NCI-H82 (cell line): ENCODE results near the gene KIF4A.
A peak's percentile ranks its signal among the peaks of the same experiment; 100 is the strongest.
"Not testable (repeated sequence)": the region's sequence is repeated elsewhere in the genome, so short reads cannot be mapped to it uniquely, and the experiment has no call there.

Source experiments
- DNase-seq: peaks from one replicate; lab custom pipeline; 2025; lab: John Stamatoyannopoulos, UW

The KIF4A gene, protein sequence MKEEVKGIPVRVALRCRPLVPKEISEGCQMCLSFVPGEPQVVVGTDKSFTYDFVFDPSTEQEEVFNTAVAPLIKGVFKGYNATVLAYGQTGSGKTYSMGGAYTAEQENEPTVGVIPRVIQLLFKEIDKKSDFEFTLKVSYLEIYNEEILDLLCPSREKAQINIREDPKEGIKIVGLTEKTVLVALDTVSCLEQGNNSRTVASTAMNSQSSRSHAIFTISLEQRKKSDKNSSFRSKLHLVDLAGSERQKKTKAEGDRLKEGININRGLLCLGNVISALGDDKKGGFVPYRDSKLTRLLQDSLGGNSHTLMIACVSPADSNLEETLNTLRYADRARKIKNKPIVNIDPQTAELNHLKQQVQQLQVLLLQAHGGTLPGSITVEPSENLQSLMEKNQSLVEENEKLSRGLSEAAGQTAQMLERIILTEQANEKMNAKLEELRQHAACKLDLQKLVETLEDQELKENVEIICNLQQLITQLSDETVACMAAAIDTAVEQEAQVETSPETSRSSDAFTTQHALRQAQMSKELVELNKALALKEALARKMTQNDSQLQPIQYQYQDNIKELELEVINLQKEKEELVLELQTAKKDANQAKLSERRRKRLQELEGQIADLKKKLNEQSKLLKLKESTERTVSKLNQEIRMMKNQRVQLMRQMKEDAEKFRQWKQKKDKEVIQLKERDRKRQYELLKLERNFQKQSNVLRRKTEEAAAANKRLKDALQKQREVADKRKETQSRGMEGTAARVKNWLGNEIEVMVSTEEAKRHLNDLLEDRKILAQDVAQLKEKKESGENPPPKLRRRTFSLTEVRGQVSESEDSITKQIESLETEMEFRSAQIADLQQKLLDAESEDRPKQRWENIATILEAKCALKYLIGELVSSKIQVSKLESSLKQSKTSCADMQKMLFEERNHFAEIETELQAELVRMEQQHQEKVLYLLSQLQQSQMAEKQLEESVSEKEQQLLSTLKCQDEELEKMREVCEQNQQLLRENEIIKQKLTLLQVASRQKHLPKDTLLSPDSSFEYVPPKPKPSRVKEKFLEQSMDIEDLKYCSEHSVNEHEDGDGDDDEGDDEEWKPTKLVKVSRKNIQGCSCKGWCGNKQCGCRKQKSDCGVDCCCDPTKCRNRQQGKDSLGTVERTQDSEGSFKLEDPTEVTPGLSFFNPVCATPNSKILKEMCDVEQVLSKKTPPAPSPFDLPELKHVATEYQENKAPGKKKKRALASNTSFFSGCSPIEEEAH

DNA sequence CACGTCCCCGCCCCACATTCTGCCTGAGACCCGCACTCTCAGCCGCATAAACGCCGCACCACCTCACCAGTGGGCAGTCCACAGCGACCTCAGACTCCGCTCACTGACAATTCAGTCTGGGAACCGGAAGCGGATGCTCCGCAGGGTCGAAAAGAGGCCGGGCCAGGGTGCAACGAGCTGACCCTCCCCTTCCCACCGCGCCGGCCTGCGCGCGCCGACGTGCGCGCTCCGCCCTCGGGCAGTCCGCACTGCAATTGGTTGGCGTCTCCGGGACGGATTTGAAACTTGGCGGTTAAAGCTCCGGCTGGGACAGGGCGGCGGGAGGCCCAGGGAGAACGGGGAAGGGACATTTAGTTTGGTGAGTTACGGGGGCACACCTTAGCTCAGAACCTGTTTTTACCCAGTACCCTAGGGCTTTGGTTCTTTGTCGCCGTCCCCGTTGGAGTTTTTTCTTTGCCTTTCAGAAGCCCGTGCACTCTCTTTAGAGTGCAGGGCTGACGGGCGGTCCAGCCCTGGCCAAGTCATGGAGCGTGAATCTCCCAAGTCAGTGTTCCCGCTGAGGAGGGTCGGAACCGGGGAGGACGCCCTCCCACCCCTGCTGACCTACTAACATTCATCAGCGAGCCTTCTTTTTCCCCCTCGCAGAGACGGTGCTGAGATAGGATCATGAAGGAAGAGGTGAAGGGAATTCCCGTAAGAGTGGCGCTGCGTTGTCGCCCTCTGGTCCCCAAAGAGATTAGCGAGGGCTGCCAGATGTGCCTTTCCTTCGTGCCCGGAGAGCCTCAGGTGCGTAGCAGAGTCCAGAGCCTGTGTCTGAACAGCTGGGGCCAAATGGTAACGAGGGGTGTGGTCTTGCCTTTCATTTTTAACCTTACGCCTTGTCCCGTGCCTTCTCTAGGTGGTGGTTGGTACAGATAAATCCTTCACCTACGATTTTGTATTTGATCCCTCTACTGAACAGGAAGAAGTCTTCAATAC, at the start of gene KIF4A, which contains the start of gene PDZD11:
TSS of gene KIF4A (plus strand) at position 312 of the 978 bp plus-strand sequence. CDS start at position 667, 355 bp downstream.
TSS of gene PDZD11 (minus strand) at position 135 of the 978 bp plus-strand sequence. CDS start 586 bp downstream, outside the sequence.
- DNase-seq: peak; percentile 93

DNA sequence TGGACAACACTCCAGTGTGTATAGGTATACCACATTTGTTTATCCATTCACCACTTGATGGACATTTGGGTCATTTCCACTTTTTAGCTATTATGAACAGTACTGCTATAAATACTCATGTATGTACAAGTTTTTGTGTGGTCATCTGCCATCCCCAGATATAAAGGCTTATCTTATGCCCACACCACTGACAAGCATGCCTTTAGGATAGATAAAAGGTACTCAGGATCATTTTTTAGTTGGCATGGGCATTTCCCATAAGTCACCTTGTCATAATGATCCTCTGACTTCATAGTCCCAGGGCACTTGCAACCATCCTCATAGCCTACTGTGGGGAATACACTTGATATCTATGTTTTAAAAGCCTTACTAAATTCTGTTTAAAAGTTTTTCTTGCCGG, 49.2 kb upstream of the KIF4A start:
- DNase-seq: no peak

DNA sequence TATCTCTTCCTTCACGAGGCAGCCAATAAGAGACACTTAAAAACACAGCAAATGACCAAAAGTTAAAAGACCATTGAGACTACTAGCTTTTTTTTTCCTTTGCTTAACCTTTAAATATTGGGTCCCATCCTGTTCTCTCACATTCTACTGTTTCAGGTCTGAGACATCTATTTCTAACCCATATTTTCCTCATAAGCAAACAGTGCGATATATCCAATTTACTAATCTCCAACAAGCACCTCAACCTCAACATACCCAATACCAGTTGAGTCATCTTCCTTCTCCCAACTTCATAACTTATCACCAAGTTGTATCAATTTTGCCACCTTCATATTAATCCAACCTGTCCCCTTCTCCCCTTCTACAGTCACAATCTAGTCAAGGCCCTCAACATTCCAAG, 48.4 kb upstream of the KIF4A start:
- no peak for DNase-seq

DNA sequence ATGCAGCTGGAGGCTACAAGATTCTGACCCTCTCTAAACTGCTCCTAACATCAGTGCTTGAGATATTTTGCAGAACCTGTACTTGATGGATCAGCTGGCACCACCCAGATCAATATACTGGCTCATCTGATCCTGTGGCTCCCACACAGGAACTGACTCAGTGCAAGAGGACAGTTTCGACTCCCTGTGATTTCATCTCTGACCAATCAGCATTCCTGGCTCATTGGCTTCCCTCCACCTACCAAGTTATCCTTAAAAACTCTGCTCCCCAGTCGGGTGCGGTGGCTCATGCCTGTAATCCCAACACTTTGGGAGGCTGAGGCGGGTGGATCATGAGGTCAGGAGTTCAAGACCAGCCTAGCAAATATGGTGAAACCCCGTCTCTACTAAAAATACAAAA, 46.3 kb upstream of the KIF4A start:
- not testable (repeated sequence) for DNase-seq

DNA sequence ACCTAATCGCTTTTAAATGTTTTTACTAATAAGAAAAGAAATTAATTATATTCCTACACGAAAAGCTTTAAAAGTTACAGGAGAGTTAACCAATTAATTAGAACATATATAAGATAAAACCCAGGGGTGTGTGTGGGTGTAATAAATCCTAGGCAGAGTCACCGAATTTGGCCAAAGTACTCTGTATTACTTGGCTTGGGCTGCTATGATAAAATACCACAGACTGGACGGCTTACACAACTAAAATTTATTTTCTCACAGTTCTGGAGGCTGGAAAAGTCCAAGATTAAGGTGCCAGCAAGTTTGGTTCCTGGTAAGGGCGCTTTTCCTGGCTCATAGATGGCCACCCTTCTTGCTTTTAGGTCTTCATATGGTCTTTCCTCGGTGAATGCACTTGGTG, 45.0 kb upstream of the KIF4A start:
- no peak for DNase-seq

DNA sequence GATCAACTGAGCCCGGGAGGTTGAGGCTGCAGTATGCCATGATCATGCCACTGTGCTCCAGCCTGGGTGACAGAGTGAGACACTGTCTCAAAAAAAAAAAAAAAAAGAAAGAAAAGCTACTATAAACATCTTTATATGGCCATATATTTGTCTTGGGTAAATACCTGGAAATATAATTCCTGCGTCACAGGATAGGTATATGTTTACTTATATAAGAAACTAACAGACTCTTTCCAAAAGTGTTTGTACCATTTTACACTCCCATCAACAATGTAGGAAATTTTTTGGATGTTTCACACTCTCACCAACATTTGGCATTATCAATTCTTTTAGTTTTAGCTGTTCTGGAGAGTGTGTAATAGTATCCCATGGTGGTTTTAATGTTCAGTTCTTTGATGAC, 42.7 kb upstream of the KIF4A start:
- no peak for DNase-seq

DNA sequence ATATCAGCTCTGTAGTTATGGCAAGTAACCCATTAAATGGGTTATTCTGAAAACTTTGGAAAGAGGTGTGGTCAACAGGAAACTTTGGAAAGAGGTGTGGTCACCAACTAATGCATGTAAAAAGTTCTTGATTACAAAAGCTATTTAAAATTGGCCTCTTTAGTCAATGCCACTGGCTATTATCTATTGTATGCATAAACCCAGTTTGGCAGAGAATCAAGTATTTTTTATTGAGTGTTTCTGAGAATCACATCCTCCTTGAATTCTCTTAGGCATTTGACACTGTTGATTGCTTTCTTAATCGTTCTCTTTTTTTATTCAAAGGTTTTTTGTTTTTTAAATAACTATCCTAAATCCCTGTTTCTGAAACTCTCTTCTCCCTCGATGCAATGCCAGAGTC, 37.4 kb upstream of the KIF4A start:
- no peak for DNase-seq

DNA sequence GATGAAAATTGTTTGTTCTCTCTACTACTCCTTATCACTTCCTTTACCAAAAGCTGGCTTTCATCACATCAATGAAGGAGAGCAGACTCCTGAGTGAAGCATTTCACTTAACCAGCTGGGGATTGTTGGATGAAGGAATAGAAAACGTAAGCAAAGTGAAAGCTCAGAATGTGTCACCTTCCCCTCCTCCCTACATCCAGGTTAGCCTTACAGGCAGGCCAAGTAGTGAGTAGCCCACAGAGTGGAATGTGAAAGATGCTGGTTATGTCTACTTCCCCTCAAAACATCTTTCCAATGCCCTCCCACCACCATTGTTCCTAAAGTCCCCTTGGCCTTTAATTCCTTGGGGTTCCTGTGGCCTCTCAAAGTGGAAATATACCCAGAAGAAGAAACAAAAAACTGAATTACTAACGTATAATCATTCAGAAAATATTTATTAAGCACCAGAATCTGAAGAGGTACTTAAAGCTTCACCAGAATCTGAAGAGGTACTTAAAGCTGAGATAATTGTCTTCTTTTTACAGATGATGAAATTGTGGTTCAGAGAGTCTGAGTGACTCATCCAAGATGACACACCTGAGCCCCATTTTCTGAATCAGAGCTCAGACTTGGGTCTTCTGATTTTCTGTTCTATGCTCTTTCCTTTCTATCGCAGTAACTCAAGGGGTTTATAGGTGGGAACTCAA, 36.4 kb upstream of the KIF4A start:
- no peak for DNase-seq

DNA sequence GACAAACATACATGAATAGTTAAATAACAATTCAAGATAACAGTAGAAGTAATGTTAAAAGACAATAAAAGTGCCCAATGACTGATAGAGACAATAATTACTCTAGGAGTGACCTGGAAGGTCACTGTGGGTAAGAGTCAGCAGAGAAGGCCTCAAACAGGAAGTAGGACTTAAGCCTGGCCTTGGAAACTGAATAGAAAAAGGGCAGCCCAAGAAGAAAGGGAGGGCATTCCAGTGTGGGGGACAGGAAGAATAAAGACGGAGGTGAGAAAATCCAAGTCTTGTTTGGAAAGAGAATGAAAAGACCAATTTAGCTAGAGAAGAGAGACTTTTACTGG, 35.9 kb upstream of the KIF4A start:
- no peak for DNase-seq

DNA sequence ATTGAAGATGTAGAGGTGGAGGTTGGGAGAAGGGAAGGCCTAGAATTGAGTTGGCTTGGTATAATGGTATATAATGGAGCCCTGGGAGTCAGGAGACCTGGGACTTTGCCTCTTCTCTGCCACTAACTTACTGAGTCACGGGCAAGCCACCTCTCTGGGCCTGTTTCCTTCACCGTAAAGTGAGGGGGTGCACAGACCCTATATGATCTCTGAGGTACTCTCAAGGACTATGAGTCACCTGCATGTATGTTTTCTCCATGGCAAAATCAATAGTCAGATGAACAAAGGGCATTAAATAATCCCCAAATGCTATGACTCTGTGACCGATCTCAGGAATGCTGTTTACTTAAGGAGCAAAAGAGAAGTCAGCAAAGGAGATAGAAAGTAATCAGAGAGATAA, 35.0 kb upstream of the KIF4A start:
- no peak for DNase-seq

DNA sequence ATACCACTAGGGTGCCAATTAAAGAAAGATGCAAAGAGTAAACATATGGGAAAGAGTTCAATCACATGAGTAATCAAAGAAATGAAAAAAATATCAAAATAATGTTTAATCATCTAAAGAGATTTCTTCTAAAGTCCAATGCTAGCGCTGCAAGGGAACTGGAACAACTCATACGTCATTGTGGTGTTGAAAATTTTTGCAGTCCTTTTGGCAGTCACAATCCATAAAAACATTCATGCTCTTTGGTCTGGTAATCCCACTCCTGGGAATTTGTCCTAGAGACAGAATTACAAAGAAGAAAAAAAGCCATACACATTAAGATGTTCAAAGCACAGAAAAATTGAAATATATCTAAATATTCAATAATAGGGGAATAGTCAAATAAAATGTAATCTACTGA, 34.5 kb upstream of the KIF4A start:
- DNase-seq: no peak

DNA sequence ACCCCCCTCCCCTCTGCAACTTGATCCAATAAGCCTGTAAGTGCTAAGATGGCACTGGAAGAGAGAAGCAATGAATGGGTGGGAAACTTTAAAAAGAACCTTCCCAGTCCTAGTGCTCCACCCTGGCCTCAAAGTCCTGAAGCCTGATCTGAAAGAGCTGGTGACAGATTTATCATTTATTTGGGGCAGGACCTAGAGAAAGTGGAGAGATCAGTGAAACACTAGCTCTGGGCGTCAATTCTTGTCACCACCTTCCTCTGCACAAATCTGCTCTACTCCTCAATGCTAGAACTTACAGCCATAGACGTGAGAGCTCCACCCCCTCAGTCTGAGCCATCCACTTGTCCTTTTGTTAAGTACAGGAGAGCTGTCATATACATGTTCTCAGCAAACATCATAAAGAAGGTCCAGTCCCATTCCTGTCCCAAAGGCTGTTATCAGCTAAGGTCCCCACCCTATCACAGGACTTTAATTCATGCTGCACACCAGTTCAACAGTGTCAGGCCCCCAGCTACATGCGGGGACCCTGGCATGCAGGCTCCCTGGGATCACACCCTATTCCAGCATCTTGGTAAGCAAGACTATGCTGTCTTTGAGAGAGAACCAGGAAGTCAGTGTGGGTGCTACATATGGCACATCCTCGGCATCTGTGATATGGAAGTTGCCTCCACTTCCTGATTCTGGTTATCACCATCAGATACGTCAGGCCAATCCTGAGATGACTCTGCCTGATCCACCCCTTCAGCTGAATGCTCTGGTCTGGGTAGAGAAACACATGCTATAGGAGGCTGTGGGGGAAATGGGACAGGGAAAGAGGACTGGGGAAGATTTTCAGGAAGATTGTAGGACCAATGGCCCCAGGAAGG, 32.2 kb upstream of the KIF4A start:
- no peak for DNase-seq

DNA sequence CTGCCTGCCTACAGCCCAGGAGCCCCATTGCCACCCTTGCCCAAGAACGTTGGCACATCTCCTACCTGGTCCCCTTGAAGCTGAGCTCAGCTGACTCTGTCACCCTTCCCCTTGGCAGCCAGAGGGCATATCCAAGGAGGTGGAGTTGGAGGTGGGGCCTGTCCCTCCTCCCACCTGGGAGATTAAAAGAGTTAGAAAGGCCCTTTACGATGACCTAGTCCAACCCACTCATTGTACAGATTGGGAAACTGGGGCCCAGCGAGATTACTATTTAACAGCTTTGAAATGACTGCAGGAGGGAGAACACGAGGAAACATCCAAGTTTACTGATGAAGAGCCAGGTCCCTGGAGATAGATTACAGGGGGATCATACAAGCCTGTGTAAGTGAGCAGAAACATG, 29.8 kb upstream of the KIF4A start, which contains the start of gene P2RY4:
TSS of gene P2RY4 (minus strand) at position 101 of the 400 bp plus-strand sequence. CDS start 580 bp downstream, outside the sequence.
- peak; percentile 7 for DNase-seq

DNA sequence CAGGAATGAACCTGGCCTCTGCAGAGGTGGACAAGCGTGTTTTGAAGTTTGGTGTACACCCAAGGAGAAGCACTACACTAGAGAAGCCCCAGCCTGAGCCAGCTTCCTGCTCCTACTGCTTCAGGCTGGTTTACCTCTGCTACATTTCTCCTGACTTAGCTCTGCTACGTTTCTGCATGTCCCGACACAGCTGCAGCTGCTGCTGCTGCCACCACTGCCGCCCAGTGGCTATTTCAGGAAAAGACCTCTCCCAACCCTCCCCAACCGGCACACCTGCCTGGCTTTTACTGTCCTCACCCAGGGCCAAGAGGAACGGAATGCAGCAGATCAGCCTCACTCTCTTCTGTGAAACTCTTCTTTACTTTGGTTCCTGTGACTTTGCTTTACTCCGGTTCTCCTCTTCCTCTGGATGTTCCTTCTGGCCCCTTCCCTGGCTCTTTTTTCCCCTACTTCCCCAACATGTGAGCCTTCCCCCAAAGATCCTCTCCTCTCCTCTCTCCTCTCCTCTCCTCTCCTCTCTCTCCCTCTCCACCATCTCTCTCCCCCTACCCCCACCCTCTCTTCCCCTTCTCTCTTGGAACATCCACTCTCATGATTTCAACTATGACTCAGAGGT, 26.8 kb upstream of the KIF4A start:
- DNase-seq: peak; percentile 81

DNA sequence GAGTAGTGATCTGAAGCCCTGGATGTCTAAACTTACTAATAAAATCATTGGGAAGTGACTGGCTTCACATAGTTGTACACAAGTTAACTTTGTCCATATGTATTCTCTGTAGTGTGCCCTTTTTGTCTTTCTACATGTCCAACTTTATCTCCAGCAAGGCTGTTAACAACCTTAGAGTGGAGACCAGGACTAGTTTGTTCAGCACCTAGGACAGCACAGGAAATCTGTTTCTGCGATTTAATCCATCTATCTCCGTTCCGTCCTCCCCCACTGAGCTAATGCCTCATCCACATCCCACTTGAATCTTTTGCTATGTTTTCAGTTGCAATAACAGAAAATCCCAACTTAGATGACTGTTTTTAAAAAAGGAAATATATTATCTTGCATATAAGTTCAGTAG, 25.1 kb upstream of the KIF4A start:
- DNase-seq: peak; percentile 18

DNA sequence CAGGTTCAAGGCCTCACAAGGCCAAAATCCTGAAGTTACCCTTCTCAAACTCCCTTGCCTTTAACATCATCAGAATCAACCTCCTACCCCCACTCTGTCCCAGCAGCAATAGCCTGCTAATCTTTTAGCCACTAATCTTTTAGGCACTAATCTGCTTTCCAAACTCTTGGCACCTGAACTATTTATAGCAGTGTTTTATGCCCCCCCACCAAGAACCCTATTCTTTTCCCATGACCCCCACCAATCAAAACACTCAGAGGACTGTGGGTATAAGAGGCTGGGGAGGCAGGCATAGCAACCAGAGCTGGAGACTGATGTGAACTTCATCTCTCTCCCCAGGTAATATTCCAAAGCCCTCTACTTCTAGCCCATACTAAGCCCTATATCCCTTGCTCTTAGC, 21.9 kb upstream of the KIF4A start, which contains the start of gene ARR3:
TSS of gene ARR3 (plus strand) at position 301 of the 400 bp plus-strand sequence. CDS start 1,052 bp downstream, outside the sequence.
- peak; percentile 96 for DNase-seq

DNA sequence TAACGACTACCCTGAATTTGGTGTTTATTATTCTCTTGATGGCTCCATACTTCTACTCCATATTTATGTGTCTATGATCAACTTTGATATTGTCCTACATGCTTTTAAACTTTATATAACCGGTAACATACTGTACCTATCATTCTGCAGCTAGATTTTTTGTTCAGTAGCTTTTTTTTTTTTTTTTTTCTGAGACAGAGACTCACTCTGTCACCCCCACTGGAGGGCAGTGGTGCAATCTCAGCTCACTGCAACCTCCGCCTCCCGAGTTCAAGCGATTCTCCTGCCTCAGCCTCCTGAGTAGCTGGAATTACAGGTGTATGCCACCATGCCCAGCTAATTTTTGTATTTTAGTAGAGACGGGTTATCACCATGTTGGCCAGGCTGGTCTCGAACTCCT, 15.9 kb upstream of the KIF4A start:
- peak; percentile 4 for DNase-seq

DNA sequence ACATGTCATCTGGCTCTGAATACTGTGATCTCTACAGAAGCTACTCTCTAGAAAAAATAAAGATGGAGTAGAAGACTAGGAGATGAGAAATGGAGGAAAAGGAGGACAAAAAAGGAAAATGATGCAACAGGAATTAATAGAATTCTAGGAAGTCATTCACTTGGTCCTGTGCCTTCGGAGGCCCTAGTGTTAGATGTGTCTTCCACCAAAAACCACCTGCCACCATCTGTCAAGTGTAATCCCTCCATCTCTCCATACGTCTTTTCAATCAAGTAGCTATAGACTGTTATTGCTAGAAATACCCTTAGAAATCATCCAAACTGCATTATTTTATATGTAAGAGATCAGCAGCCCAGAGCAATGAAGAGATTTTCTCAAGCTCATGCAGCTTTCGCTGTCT, 10.8 kb upstream of the KIF4A start:
- DNase-seq: peak; percentile 53

DNA sequence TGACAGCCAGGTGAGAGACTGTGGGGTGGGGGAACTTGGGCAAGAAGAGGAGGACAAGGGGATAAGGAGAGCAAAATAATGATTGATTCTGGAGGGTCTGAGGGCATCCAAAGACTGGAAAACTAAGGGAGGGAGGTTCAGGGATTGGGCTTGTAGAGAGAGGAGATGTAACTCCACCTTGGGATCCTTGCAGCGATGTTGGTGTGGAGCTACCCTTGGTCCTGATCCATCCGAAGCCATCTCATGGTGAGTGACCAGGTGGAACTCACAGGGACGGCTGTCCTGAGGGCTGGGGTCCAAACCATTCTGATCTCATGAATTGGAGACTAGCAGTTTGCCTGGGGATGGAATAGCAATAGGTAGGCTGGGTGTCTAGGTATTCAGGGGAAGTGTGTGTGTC, 9.3 kb upstream of the KIF4A start:
- no peak for DNase-seq
